Activated naive CD4-positive, alpha-beta T cell treated with anti-CD3 and anti-CD28 coated beads, Interleukin-2, amount 50 U/mL, for 16 hours (primary cell): ENCODE data around the gene TOM1.
A peak's percentile ranks its signal among the peaks of the same experiment; 100 is the strongest.

ENCODE experiments used
- DNase-seq: peaks from one replicate; pipeline ENCODE4 v3.0.0-alpha.2; 2020

The TOM1 gene

DNA sequence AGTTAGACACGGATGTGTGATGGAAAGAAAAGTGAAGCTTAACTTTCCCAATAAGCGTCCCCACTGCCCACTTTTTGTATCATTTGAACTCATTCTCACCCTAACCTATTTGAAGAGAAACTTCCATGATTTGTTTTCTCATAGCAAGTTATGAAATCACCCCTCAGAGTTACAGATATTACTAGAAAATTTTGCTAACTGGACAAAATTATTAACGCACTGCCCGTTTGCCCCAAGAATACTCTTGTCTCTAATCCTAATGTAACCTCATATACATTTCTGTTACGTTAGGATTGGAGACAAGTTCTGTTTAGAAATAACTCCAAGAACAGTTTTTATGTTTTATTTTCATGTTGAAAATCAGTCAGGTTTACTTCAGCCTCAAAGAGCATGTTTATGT, 25.5 kb downstream of the TOM1 start:
- DNase-seq: no peak

DNA sequence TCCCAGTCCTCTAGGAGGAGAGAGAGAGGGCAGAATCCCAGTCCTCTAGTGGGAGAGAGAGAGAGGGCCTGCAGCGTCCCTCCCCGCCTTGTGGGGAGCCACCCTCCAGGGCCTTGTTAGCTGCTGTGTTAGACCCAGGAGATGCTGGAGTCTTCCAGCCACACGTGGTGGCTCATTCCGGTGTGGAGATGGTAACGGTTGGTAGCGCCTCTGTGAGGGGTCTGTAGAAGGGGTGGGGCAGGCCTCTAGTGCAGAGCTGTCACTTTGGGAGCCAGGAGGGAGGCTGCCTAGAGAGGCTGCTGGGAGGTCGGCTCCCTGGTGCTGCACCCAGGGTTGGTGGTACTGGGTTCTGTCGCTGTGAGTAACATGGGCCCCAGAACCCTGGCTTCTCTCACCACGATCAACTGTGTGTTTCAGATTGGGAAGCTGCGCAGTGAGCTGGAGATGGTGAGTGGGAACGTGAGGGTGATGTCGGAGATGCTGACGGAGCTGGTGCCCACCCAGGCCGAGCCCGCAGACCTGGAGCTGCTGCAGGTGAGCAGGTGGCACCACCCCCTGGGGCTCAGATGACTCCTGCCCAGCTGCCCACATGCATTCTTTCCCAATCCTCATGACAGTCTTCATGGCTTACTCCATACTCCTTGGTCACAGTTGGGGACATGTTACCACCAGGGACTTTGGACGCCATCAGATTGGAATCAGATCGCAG, 27.3 kb downstream of the TOM1 start:
- DNase-seq: no peak

DNA sequence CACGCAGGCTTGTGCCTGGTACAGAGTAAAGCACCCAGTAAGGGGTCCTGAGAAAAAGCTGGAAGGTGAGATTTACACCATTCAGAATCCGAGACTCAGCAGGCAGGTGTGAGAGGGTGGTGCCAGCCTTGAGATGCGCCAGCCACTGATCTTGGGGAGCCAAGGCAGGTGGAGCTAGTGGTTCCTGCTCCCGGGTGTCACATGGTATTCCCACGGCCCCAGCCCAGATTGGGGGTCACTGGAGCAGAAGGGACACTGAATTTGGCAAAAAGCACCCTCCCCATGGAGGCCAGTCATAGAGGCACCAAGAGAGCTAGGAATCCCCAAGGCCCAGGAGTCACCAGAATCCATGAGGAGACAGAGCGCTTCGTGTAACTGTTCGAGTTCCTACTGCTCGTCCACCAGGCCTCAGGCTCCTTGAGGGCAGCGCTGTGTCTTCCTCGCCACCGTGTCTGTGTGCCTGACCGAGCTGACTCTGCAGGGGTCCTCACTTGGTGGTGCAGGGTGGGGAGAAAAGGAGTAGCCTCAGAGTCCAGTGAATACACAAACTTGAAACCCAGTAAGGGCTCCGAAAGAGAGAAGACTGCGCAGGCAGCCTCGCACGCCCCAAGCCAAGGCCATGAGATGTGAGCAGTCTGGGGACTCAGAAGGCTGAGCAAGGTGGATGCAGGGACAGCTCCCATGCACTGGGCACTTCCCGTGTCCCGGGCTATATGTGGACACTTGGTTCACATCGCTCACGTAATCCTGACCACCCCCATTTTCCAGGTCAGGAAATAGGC, 28.2 kb downstream of the TOM1 start:
- no peak for DNase-seq

DNA sequence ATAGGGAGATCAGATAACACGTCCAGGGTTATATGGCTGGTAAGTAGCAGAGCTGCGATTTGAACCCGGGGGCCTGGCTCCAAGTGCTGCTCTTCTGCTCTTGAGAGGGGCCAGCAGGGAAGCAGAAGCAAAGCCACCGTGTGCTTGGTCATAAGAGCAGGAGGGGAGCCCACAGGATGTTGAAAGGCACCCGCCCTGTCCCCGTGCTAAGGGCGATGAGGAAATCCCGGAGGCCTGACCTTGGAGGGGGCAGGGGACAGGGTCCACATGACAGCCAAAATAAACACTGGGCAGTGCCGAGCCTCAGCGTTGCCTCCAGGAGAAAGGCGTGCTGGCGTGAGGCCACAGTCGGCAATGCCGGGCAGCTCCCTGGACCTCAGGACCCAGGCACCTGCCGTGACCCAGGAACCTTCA, 28.8 kb downstream of the TOM1 start:
- no peak for DNase-seq

DNA sequence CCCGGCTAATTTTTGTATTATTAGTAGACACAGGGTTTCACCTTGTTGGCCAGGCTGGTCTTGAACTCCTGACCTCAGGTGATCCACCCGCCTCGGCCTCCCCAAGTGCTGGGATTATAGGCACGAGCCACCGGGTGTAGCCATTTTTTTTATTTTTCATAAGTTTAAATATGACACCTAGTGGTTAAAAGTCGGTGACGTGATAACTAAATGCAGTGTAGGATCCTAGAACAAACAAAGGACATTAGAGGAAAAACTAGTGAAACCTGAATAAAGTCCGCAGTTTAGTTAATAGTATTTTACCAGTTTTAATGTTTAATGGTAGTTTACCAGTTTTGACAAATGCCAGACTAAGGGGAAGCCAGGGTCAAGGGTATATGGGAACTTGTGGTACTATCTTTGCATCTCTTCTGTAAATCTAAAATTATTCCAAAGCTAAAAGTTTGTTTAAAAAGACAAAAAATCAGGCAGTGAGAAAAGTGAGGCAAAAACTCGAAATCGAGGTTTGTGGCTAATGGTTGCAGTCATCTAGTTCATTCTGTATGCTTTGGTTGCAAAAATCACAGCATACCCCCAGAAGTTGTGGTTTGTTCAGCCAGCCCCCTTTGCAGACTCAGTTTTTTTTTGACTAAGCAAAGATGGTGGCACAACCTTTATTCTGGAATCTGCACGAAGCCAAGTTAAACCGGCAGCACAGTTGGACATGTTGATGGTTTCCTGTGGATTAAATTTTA, 29.6 kb downstream of the TOM1 start:
- DNase-seq: no peak

DNA sequence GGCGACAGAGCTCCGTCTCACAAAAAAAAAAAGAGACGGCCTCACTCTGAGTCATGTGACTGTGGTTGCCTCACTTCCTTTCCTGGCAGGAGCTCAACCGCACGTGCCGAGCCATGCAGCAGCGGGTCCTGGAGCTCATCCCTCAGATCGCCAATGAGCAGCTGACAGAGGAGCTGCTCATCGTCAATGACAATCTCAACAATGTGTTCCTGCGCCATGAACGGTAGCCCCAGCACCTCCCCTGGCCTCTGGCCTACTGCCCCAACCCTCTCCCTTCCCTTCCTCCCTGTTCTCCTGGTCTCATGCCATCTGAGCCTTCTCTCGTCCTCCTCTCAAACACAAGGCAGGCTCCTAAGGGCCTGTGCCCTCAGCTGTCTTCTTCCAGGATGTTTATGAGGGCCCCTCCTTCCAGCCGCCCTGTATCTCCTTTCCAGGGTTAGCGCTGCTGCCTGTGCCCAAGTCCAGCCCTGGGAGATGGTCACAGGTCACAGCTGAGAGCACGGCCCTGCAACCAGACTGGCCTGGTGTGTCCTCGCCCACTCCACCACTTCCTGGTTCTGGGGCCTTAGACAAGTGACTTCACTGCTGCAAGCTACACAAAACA, 30.7 kb downstream of the TOM1 start:
- DNase-seq: peak; percentile 64

DNA sequence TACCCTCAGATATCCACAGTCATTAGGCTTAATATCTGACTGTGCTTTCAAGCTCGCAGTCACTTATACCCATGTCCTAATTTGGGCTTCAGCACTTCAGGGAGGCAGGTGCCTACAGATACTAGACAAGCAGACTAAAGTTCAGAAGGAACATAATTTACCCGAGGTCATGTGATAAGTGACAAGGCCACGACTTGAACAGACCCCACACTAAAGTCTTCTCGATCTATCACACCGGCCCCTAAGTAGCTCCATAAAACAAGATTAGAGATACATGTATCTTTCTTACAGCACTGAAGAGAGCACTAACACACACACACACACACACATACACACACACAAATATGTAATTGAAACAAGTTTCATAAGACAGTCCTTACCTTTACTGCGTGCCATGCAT, 32.6 kb downstream of the TOM1 start:
- DNase-seq: no peak

DNA sequence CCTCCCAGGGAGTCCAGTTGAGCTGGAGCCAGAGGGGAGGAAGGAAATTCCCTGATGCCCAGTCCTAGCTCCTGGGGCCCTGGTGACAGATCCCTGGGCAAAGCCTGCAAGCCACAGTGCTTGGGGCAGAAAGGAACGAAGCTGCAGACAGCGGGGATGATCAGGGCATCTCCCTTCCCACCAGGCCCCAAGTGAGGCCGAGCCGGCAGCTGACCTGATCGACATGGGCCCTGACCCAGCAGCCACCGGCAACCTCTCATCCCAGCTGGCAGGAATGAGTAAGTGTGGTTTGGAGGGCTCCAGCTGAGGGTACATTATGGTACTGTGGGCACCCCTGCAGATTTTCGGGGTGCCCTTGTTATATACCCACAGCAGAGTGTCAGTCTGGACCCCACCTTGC, 33.5 kb downstream of the TOM1 start:
- DNase-seq: no peak

DNA sequence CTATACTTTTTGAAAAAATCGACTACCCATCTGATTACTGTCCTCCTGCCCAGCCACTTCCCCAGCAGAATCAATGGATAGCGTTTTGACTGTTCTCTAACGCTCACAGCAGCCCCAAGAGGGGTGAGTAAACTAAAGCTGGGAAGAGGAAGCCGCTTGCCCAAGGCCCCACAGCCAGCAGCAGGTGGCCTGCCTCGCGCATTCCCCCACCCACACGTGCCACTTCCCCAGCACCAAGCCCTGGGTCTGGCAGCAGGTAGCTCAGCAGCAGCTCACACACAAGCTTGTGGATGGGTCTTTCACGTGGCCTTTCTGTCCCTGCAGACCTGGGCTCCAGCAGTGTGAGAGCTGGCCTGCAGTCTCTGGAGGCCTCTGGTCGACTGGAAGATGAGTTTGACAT, 34.3 kb downstream of the TOM1 start:
- peak; percentile 24 for DNase-seq

DNA sequence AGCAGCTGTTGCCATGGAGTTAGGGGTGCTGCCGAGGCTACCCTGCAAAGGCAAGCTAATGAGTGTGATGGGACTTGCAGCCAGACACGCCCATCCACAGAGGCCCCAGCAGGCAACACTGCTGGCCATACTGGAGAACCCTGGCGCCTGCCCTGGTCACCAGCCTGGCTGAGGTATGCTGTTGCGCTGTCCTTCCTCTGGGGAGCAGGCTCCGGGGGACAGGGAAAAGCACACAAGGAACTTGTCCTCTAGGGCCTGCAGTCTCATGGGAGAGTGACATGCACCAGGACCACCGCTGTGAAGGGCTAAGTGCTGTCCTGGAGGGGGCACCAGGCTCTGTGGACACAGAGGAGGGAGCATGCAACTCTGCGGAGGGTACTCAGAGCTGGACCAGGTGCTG, 35.8 kb downstream of the TOM1 start:
- no peak for DNase-seq

DNA sequence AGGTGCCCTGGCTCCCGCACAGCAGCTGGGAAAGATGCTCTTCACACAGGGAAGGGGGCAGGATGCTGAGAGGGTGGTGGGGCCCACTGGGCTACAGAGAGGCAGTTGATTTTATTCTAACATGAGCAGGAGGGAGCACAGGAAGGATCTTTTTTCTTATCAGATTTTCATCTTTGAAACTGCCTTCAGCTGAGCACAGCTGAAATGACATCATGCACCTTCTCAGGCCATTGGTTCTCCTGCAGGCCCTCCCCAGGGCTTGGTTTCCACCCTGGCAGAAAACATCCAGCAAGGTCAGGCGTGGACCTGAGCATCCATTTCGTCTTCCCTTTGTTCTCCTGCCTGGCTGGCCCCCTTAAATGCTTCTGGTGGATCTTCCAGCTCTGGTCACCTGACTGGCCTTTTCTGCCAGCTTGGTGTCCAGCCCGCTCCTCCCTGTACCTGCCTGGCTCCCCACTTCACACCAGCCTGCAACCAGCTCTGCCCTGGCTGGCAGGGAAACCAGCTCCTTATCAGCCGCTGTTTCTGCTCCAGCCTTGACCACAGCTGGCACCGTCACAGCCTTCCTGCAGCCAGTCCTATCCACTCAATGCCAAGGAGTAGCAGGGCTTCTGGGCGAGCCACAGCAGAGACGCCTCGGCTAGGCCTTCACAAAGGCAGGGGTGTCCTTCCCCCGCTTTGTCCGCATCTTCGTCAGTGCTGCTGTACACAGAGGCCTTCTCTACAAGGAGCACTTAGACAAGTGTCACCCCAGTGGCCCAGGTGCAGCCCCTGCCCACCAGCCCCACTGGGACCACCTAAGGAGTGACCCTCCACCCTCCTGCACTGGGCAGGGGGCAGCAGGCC, 36.5 kb downstream of the TOM1 start:
- DNase-seq: no peak

DNA sequence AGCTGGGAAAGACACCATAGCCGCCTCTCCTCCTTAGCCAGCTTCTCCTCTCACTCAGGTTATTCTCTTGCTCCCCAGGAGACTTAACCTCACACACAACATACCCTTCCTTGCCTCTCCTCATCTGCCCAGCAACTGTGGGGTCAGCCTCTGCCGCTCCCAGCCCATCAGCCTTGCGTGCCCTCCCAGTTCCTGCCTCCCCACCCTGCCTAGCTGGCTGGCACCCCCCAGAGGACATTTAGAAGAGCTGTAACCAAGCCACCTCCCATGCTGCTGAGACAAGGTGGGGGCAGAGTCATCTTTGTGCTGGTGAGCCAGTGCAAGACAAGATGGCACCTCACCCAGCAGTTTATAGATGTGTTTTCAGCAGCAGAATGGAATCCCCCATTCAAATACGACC, 38.2 kb downstream of the TOM1 start:
- no peak for DNase-seq

DNA sequence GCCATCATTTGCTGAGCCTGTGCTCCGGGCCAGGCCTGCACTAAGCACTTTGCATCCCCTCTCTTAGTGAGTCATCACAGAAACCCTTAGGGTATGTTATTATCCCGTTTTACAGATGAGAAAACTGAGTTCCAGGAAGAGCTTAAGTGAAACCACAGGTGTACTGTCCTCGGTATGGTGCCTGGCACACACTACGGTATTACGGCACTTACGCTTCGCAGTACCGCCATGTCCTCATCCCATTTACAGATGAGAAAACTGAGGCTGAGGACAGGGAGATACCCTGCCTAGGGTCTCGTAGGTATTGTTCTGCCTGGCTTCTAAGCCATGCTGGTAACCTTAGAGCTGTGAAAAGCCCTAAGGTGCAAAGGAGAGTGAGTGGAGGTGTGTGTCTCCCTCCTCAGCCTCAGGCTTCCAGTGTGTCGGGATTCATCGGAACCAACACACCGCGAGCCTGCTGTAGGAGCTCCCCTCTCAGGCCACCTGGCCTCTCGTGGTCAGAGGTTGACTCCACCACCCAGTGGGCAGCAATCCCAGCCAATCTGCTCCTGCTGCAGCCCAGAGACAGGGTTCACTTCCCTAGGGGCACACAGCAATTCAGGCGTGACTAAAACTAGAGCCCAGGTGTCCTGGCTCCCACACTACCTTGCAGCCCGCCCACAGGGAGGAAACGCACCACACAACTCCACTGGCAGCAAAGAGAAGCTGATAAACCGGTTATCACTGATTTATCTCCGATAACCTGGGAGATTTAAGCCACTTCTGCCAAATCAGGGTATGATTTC, 41.6 kb downstream of the TOM1 start:
- DNase-seq: no peak

DNA sequence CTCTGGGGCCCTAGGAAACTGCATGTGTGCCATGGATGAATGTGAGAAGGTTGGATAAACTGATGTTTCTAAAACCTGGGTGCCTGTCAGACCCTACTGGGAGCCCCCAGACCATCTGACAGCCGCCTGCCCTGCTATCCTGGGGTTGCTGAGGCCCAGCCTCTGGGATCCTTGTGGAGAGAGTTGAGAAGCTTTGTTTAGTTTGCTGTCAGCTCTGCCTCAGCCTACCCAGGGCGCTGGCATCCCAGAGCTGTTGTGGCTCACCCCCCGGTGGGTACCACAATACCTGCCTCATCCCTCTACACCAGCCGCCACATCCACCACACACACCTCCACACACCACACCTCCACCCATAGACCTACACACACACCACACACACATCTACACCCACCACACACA, 42.7 kb downstream of the TOM1 start:
- no peak for DNase-seq

DNA sequence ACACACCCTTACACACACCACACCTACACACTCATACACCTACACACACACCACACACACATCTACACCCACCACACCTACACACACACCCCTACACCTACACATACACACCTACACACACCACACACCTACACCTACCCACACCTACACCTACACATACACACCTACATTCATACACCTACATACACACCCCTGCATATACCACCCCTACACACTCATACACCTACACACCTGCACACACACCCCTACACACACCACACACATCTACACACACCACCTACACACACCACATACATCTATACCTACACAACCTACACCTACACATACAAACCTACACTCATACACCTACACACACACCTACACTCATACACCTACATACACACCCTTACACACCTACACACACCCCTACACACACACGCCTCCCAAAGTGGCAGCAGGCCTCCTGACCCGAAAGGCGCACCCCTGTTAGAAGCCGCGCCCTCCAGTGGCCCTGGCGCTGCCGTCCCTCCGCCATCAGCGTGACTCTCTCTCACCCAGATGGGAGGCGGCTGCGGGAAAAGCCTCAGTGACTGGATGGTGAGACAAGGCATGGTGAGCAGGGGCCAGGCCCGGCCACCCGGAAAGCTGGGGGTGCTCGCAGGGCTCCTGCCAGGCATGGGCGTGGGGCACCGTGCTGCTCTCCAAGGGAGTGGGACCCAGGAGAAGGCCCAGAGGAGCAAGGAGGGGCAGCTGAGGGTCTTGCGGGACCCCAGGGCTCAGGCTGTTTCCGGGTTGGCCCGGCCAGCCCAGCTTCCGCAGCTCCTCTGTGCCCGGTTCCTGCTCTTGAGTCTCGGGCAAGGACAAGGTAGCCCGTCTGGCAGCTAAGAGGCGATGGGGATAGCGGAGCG, 44.2 kb downstream of the TOM1 start:
- no peak for DNase-seq

DNA sequence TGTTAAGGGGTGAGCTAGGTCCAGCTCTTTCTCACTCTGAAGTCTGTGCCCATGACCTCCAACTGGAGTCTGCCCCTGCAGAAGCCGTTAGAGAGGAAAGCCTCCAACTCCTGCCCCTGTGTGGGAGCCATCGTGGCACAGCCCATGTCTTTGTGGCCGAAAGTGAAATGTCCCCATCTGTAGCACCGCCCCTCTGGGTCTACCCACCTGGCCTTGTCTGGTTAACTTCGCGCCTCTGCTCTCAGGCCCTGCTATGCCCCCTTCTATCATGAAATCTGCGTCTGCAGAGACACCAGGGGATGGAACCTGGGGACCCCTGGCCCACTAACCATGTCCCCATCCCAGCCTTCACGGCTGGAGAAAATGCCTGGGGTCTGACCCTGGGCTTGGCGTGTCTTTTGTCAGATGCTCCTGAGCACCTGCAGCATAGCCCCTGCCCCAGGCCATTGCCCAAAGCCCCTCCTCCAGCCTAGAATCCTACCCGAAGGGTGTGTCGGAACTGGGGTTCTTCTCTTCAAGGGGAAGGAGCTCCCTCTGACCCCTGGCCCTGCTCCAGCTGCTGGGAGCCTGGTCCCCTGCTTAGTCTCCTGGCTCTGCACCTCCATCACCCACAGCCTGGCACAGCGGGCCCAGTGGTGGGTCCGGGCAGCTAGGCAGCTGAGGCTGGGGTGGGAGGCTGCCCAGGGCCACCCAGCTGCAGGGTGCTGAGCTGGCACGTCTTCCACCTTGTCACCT, 45.4 kb downstream of the TOM1 start:
- DNase-seq: no peak

DNA sequence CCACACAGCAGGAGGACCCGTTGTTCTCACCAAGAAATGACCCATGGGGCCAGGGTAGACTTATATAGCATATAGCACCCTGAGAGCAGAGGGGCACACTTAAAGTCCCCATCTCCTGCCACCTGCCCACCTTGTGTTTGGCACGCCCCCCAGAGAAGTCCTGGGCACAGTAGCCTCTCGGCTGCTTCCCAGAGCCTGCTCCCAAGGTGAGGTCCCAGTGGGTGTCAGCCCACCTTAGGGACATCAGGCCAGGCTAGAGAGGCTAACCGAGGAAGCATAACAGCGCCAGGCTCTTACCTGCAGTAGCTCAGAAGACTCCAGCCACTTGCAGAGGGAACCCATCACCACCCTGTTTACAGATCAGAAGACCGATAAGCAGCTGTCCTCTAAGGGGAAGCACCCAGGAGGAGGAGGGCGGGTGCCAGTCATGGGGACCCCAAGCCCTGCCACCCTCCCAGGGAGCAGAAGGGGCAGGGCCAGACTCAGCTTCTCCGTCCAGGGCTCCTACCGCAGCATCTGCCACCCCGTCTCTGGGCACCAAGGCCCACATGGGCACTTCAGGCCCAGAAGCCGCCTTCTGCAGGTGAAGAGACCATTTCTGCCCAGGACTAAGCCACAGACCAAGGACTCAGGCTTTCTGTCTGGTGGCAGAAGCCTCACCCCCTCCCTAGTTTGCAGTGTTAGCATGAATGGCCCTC, 46.3 kb downstream of the TOM1 start:
- no peak for DNase-seq

DNA sequence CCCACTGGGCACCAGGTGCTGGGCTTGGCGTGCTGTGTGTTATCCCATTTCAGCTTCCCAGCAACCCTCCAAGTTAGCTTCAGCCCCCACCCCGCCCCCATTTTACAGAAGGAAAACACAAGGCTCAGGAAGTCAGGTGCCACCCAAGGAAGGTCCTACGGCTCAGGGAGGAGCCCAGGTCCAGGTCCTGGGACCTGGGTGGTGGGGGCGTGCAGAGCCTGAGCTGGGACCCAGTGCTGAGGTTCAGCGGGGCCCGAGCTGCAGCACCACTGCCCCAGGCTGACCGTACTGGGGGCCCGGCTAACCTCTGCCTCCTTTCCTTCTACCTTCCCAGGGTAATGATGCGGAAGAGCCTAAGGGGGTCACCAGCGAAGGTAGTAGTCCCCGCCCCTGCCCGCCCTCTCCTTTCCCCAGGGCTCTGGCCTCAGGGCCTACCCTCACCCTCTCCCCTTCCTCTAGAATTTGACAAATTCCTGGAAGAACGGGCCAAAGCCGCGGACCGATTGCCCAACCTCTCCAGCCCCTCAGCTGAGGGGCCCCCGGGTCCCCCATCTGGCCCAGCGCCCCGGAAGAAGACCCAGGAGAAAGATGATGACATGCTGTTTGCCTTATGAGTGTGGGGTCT, 47.0 kb downstream of the TOM1 start:
- no peak for DNase-seq

DNA sequence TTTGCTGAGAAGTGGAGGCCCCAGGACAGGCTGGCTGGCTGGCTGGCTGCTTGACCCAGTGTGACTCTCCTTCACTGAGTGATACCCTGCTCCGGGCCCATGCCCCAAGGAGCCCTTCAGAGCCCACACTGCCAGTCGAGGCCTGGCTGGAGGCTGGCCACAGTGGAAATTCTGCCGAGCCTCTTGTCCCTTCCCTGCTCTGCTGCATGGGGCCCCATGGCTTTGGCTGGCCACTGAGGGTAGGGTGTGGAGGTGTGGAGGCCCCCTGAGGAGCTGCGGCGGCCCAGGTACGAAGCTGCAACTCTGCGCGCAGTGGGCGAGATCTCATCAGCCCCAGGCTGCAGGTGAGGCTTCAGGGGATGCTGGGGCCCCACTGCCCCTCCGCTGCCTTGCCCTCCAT, 47.8 kb downstream of the TOM1 start:
- no peak for DNase-seq
